Activated B cell treated with CpG ODN at 0.5 μM for 24 hours (primary cell): ENCODE measurements around the gene POLR3G. TPM values are rescaled to one million over a fixed set of nuclear protein-coding genes. Genes with fewer than 3 reads are reported as not detected.

ENCODE experiments used
- ATAC-seq: fragments of 200-7000 bp; cut with Tn5 transposase; one replicate; pipeline ENCODE4 v1.10.0; 2021; ENCODE audit warnings: low read depth, mild to moderate bottlenecking, moderate library complexity
- CTCF ChIA-PET: fragments of 350-600 bp; sonication (Branson Sonifier 250); formaldehyde crosslinking; loops from one replicate; lab custom pipeline; 2021; ENCODE audit warnings: antibody characterized with exemption; lab: Charles Lee
- POLR2A ChIA-PET: fragments of 350-600 bp; sonication (Branson Sonifier 250); formaldehyde crosslinking; loops from one replicate; lab custom pipeline; 2021; ENCODE audit warnings: antibody characterized with exemption; lab: Charles Lee
- DNase-seq: peaks from one replicate; pipeline ENCODE4 v3.0.0; 2022
- H3K27ac Mint-ChIP-seq: one replicate; pipeline ENCODE4 v1.8.0; 2020; ENCODE audit warnings: mixed read lengths
- H3K27me3 Mint-ChIP-seq: one replicate; pipeline ENCODE4 v1.8.0; 2021; ENCODE audit warnings: mixed read lengths
- H3K36me3 Mint-ChIP-seq: one replicate; pipeline ENCODE4 v1.8.0; 2021; ENCODE audit warnings: low read depth, mixed read lengths
- H3K4me1 Mint-ChIP-seq: one replicate; pipeline ENCODE4 v1.8.0; 2021; ENCODE audit warnings: mixed read lengths
- H3K4me3 Mint-ChIP-seq: one replicate; pipeline ENCODE4 v1.8.0; 2020; ENCODE audit warnings: mild to moderate bottlenecking, mixed read lengths
- H3K9me3 Mint-ChIP-seq: one replicate; pipeline ENCODE4 v1.8.0; 2020; ENCODE audit warnings: mixed read lengths
- intact Hi-C: fragments of 100-400 bp; cut with micrococcal nuclease; formaldehyde crosslinking; loops from one replicate; pipeline ENCODE4 v1.15.1; 2024
- total RNA-seq: library from RNA; stranded (reverse); gene quantifications from 2 replicates; pipeline ENCODE4 v1.2.3, GENCODE V29; 2022
- TF ChIP-seq, protein P1 (sequence below): fragments of 200-600 bp; IDR thresholded peaks from one replicate; pipeline ENCODE4 v1.8.0; 2022; ENCODE audit warnings: antibody characterized with exemption, mild to moderate bottlenecking

POLR3G gene
- total RNA-seq, 1 donor from 2014 or later, result 2.9 TPM

DNA sequence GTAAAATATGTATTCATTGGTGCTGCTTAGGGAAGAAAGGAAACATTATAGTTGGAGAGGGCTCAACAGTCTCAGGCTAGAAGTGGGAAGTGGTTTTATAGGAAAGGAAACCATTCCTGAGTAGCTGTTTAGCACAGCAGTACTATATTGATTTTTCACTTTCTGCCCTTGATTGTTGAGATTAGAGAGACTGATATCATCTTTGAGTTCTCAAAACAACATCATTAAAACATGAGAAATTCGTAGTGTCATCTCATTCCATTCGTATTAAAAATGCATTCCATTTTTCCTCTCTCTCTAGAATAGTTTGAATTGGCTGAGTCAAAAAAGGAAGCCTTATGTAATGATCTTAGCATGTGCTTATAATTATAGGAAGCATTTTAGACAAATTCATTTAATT lies 14.1 kb downstream of the POLR3G start:
- Mint-ChIP-seq H3K27me3 (no peaks in the 10 kb centered on the region), H3K4me1 (no peaks in the 10 kb centered on the region), H3K4me3 (no peak overlapping the region), H3K27ac (no peak overlapping the region), H3K9me3 (peaks cover under 1% of the 10 kb centered on the region), H3K36me3 (no peaks in the 10 kb centered on the region)
- DNase-seq (no peak), ATAC-seq (no peak)
- TF ChIP-seq, protein P1, sequence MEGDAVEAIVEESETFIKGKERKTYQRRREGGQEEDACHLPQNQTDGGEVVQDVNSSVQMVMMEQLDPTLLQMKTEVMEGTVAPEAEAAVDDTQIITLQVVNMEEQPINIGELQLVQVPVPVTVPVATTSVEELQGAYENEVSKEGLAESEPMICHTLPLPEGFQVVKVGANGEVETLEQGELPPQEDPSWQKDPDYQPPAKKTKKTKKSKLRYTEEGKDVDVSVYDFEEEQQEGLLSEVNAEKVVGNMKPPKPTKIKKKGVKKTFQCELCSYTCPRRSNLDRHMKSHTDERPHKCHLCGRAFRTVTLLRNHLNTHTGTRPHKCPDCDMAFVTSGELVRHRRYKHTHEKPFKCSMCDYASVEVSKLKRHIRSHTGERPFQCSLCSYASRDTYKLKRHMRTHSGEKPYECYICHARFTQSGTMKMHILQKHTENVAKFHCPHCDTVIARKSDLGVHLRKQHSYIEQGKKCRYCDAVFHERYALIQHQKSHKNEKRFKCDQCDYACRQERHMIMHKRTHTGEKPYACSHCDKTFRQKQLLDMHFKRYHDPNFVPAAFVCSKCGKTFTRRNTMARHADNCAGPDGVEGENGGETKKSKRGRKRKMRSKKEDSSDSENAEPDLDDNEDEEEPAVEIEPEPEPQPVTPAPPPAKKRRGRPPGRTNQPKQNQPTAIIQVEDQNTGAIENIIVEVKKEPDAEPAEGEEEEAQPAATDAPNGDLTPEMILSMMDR, result no peak
- ChIA-PET POLR2A (no interaction called here), CTCF (no interaction called here)
- intact Hi-C loops, result no loop called here

DNA sequence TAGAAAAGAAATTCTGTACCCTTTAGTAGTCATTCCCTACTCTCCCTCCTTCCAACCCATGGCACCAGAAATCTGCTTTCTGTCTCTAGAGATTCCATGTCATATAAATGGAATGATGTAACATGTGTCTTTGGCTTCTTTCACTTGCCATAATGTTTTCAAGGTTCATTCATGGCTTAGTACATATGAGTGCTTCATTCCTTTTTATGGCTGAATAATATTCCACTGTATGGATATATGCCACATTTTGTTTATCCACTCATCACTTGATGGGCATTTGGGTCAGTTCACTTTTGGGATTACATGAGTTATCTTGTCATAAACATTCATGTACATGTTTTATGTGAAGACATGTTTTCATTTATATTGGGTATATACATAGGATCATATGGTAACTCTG lies 19.4 kb downstream of the POLR3G start:
- CTCF ChIA-PET, result no interaction called here

DNA sequence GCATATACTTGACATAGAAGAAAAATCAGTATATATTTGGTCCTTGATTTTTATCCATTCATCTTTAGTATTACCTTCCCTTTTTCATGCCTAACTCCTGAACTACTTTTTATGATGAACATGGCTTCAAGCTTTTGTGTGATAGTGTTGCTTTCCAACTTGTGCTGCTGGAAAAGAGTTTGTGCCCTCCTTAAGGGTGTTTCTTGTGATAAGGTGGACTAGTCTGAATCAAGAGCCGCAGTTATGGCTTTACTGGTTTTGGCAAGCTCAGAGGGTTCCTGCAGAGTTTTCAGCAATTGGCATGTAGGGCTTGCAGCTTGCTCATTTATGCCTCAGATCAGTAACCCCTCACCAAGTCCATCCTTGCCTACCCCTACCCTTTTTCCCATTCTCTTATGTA lies 20.5 kb downstream of the POLR3G start:
- TF ChIP-seq, protein P1, result no peak
- DNase-seq, result no peak
- POLR2A ChIA-PET, result no interaction called here
- Mint-ChIP-seq H3K4me1 (no peaks in the 10 kb centered on the region), H3K27ac (no peak overlapping the region), H3K4me3 (no peak overlapping the region), H3K36me3 (no peaks in the 10 kb centered on the region), H3K27me3 (no peaks in the 10 kb centered on the region), H3K9me3 (peaks cover 4% of the 10 kb centered on the region)
- ATAC-seq, result no peak
- CTCF ChIA-PET, result no interaction called here
- intact Hi-C loops, result no loop called here

More for the DNA sequence above, 19.4 kb downstream of the POLR3G start:
- intact Hi-C loops, result no loop called here
- H3K4me3 Mint-ChIP-seq, result no peak overlapping the region
- POLR2A ChIA-PET, result no interaction called here
- H3K27ac Mint-ChIP-seq, result no peak overlapping the region
- H3K4me1 Mint-ChIP-seq, result no peaks in the 10 kb centered on the region
- no peaks in the 10 kb centered on the region for H3K36me3 Mint-ChIP-seq
- no peak for DNase-seq
- peaks cover 4% of the 10 kb centered on the region for H3K9me3 Mint-ChIP-seq
- TF ChIP-seq, protein P1, result no peak
- no peaks in the 10 kb centered on the region for H3K27me3 Mint-ChIP-seq
- no peak for ATAC-seq

DNA sequence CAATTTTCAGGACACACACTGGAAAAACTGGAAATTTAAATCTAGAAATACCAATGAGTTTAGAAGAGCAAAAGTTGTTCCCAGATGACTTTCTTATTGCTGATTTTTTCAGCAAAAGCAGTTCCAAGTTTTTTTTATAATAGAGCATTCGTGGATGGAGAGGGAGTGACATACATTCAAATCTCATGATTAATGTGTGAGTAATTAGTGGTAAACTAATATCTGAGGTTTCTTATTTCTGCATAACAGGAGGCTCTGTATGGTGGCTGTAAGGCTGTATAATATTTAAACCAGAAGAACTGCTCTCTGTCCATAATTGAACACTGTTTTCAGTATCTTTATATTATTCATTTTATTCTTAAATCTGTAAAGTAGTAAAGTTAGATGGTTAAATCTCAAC lies 28.9 kb downstream of the POLR3G start:
- intact Hi-C loops, result no loop called here
- H3K27ac Mint-ChIP-seq, result no peak overlapping the region
- no peaks in the 10 kb centered on the region for H3K27me3 Mint-ChIP-seq
- no peak for ATAC-seq
- H3K4me1 Mint-ChIP-seq, result no peaks in the 10 kb centered on the region
- ChIA-PET POLR2A (no interaction called here), CTCF (no interaction called here)
- no peaks in the 10 kb centered on the region for H3K9me3 Mint-ChIP-seq
- H3K4me3 Mint-ChIP-seq, result no peak overlapping the region
- H3K36me3 Mint-ChIP-seq, result no peaks in the 10 kb centered on the region
- TF ChIP-seq, protein P1, result no peak
- no peak for DNase-seq

DNA sequence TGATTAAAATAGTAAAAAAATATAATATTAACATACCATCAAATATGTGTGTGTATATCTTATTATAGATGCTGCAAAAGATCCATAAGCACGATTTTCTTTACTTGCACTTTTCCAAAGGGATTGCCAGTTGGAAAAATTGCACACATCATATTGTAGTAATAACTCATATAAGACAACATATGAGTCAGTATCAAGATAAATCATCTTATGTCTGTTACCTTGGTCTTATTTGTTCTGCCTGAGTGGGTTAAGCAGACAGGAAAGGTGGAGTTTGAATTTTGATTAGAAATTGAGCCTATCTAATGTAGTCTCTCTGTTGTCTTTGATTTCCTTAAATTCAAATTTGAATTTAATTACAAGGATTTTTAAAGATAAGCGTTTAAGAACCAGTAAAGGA lies 30.1 kb downstream of the POLR3G start:
- H3K9me3 Mint-ChIP-seq, result no peaks in the 10 kb centered on the region
- H3K36me3 Mint-ChIP-seq, result no peaks in the 10 kb centered on the region
- H3K27ac Mint-ChIP-seq, result no peak overlapping the region
- TF ChIP-seq, protein P1, result no peak
- DNase-seq (no peak), ATAC-seq (no peak)
- CTCF ChIA-PET, result no interaction called here
- H3K4me1 Mint-ChIP-seq, result no peaks in the 10 kb centered on the region
- intact Hi-C loops, result no loop called here
- no peak overlapping the region for H3K4me3 Mint-ChIP-seq
- POLR2A ChIA-PET, result no interaction called here
- H3K27me3 Mint-ChIP-seq, result no peaks in the 10 kb centered on the region
